ENCODE data around the gene EHD1.

Gene EHD1

DNA sequence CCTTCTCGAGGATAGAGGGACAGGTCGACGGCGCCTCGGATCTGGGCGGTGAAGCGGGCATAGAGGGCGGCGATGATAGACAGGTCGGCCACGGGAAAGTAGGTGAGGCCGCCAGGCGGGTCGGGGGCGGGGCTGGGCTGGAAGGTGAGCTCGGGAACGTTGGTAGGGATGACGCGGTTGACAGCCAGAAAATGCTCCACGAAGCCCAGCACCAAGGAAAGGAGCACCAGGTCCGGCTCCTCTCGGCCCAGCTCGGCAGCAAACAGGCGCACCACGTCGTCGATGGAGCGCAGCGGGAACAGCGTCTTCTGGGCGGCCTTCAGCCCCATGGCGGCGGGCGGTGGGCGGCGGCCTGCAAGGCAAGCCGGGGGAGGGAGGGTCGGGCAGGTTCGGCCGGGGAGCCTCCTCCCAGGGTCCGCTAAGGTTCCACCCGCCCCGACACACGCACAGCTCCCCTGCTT is 68.6 kb downstream of the EHD1 start:
- no peak for DNase-seq (ENCODE audit: low read depth)
- no peak for TF ChIP-seq CTCF (IDR thresholded peaks at IDR 0.05; ENCODE audit: low read depth, low read length, missing control alignments)
- H3K4me3 ChIP-seq (ENCODE audit: low read depth, low read length), result peak overlapping the region; percentile 85

DNA sequence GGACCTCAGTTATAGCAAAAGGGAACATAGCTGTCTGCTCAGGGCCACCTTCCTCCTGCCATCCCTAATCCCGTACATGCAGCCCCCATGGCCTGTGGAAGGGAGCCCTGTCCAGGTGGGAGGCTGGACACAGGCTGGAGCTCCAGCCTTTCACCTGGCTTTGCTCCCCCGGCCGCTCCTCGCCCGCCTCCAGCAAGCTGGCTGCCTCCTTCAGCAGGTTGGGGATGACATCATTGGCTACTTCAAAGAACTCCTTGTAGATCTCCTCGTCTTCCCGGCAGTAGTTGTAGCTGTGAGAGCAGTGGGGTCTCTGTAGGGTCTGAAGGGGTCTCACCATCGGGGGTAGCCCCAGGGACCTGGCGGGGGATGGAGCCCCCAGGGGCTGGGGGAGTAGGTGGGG is 72.9 kb downstream of the EHD1 start:
- no peak for TF ChIP-seq CTCF (IDR thresholded peaks at IDR 0.05; ENCODE audit: low read depth, low read length, missing control alignments)
- DNase-seq (ENCODE audit: low read depth), result no peak
- no peak overlapping the region for H3K4me3 ChIP-seq (ENCODE audit: low read depth, low read length)

DNA sequence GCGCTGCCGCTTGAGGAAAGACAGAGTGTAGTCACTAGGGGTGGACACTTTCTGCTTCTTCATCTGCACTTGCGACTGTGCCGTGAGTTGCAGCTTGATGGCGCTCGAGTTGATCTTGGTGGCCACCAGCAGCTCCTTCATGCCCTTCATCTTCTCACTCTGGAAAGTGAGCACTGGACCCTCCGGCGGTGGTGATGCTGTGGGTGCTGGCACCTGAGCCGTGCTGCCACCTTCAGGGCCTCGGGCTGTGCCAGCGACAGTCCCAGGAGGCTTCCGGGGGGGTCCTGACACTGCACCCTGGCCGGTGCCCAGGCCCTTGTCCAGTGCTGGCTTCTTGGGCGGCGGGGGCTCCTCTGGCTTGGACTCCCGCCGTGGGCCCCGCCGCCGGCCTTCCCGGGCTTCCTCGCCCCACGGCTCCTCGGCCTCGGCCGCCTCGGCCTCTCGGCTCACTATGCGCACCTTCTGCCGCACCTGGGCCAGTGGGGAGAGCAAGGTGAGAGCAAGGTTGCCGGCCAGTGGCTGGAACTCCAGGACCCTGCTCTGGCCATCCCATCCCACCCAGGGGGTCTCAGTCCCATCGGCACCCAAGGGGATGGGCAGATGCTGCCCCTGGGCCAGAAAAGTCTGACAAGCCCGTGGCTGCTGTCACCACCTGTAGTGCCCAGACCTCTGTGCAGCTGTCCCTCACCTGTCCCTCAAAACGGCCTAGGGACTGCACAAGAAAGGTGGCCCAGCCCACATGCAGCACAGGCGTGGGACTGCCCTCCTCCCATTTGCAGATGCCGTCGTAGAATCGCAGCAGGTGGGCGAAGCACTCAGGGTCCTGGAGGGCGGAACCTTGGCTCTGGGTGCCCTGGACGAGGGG is 73.8 kb downstream of the EHD1 start:
- no peak for TF ChIP-seq CTCF (IDR thresholded peaks at IDR 0.05; ENCODE audit: low read depth, low read length, missing control alignments)
- no peak for DNase-seq (ENCODE audit: low read depth)
- no peak overlapping the region for H3K4me3 ChIP-seq (ENCODE audit: low read depth, low read length)

DNA sequence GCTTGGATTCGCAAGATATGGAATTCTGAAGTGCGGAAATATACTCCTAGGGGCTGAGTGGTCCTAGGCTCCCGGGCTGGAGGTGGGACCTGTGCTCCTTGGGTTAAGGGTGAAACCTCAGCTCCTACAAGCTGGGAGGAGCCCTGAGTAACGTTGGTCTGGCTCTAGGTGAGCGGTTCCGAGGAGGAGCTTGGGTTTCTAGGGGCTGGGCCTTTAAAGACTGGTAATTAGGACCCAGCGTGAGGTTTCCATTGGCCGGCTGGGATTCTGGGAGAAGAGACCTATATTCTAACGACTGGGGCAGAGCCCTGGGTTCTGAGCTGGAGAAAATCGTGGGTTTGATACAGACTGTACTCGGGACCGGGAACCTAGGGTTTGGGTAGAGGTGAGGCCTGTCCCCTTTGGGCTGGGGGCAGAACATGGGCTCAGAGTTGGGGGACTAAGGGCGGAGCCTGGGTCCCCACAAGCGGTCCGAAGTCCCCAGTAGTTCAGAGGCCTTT is 74.5 kb downstream of the EHD1 start:
- H3K4me3 ChIP-seq (ENCODE audit: low read depth, low read length), result peak overlapping the region; percentile 67
- no peak for TF ChIP-seq CTCF (IDR thresholded peaks at IDR 0.05; ENCODE audit: low read depth, low read length, missing control alignments)
- DNase-seq (ENCODE audit: low read depth), result no peak

- no peak for DNase-seq (ENCODE audit: low read depth)
- H3K4me3 ChIP-seq (ENCODE audit: low read depth, low read length), result peak within 1 kb of the TSS; percentile 91
- no peak for TF ChIP-seq CTCF (IDR thresholded peaks at IDR 0.05; ENCODE audit: low read depth, low read length, missing control alignments)
These were observed 75.1 kb downstream of the EHD1 start, which contains the start of gene MAP4K2 for GRCh38 chr11:64803158-64803845. MAP4K2 (minus strand) TSS chr11:64803214; CDS start chr11:64803149, 65 bp downstream.

GRCh38 chr11:64802370-64803157 is 75.9 kb downstream of the EHD1 start:
- DNase-seq (ENCODE audit: low read depth), result no peak
- no peak for TF ChIP-seq CTCF (IDR thresholded peaks at IDR 0.05; ENCODE audit: low read depth, low read length, missing control alignments)
- peak overlapping the region; percentile 91 for H3K4me3 ChIP-seq (ENCODE audit: low read depth, low read length)
